Kidney capillary endothelial cell (primary cell): Measurements from ENCODE around the gene DDX20.
"Not testable (repeated sequence)": the region's sequence is repeated elsewhere in the genome, so short reads cannot be mapped to it uniquely, and the experiment has no call there.

Source experiments
- DNase-seq: peaks from one replicate; pipeline ENCODE4 v3.0.0-alpha.2; 2018; ENCODE audit warnings: low spot score

Gene DDX20

DNA sequence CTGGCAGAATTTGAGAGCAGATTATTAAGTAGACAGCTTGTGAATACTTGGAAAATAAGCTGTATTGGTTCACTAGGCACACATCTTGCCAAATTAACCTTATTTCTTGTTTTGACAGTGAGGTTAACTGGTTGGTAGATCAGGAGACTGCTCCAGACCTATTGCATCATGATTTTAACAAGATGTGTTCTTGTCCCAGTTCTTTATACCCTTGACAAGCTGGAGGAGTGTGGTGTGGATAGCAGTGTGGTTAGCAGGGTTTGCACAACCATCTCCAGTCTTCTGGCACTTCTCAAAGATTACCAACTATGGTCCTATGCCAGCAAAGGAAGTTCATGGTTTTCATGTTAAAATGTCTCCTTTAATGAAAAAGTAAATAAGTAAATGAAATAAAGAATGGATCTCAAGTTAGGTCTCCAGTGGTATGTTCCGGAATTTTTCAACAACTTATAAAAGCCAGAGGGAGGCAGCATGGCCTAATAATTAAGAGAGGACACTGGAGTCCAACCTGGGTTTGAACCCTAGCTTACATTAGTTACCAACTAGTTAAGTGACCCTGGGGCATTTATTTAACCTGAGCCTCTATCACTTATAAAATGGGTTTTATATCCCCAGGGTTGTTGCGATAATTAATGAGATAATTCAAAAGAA, 34.1 kb downstream of the DDX20 start:
- no peak for DNase-seq

DNA sequence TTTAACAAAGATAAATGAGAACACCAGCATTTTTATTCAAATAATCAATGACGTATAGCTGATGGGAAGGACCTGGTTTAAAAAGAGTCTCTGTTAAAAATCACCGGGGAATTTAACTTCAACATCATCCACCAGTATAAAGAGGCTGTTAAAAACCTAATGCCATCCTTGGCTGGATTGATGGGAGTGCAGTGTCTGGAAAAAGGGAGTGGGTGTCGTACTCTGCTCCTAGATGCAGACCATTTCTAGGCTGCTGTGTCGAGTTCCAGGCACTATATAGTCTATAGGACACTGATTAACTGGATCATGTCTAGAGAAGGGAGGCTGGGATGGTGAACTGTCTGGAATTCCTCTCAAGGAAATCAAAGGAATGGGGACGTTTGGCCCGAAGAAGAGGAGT, 36.1 kb downstream of the DDX20 start:
- no peak for DNase-seq

DNA sequence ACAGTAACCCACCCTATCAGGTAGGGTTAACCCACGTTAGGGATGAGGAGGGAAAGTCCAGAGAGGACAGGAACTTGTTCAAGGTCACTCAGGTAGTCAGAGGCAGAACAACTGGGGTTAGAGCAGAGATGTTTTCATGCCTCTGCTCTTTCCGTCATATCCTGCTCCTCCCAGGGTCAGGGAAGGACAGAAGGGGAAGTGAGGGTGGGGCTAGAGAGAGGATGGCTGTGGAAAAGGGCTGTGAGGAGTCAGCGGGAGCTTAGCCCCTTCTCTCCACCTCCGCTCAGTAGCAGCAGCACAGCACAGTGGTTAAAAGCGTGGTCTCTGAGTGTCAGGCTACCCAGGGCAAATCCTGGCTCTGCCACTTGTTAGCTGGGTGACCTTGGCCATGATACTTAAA, 36.5 kb downstream of the DDX20 start:
- no peak for DNase-seq

DNA sequence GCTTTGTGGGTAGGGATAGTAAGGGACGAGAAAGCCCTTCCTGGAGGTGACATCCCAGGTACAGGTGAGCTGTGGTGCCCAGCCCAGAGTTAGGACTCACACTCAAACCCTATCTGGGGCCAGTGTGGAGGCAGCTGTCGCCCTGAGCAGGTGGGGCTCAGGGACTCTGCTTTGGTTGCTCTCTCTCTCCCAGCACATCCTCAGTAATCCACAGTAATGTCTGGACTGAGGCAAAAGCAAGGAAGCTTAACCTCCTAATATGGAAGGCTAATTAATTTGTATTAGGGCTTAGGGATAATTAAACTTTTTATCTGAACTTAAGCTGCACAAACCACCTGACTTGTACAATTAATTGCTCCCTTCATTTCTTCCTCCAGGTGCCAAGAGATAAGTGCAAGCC, 38.2 kb downstream of the DDX20 start:
- no peak for DNase-seq

DNA sequence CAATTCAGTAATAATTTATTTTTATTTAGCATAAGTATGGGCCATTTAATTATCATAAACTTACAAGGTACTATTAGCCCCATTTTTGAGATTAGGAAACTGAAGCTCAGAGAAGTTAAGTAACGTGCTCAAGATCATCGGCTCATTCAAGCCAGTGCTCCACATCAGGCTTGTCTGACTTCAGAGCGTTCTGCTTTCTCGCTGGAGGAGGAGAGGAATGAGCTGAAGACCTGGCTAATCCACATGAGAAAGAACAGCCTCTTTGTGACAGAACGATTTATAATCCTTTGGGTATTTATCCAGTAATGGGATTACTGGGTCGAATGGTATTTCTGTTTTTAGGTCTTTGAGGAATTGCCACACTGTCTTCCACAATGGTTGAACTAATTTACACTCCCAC, 39.7 kb downstream of the DDX20 start:
- DNase-seq = no peak

DNA sequence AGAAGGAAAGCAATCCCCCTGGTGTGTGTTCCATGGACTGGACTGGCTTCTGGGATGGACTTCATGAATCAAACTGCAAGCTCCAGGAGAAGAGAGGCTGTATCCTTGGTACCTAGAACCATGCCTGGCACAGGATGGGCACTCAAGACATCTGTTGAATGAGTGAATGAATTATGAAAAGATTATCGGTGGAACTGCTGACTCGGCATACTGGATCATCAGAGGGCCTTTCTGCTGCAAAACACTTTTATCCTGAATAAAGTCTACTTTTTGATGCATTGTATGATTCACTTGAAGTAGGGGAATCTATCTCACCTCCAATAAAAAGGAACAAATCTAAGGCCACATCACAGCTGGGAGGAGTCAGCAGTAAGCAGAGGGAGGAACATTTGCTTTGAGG, 42.9 kb downstream of the DDX20 start:
- DNase-seq = no peak

DNA sequence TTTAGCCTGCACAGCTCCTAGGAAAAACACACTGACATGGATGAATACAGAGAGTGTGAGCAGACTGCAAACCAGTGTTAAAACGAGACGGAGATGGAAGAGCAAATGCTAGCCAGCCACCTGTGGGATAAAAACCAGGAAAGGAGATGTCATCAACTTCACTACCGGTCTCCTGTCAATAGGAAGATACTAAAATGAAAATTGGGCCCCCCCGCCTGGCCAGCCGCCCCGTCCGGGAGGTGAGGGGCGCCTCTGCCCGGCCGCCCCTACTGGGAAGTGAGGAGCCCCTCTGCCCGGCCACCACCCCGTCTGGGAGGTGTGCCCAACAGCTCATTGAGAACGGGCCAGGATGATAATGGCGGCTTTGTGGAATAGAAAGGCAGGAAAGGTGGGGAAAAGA, 44.0 kb downstream of the DDX20 start:
- not testable (repeated sequence) for DNase-seq

DNA sequence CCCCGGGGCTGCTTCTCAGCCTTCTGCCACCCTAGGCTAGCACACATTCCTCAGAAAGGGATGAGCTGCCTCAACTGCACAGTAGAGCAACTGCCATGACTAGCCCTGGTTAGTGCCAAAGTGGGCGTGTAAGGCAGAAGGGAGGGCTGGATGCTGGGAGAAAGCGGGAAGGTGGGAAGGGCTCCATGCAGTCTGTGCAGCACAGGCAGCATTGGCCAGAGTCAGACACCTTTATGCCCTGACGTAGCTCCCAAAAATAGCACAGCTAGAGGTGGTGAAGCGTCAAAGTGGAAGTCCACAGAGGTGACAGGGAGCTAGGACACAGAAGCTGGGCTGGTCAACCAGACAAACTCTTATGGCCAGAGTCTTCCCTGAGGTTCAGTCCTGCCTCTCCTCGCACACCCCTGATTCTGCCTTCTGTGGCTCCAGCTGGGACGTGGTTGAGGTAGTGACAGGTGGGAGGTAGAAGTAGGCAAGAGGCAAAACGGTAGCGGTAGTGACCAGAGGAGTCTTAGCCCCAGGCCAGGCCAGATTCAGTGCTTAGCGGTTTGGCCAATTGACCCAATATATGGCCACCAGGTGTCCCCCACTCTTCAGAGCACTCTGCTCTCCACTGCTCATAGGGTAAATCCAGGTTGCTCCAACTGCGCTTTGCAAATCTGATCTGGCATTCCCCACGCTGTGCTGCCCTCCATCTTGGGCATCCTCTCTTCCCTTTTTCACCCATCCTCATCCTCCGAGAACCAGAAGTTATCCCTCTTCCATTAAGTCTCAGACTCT, 45.6 kb downstream of the DDX20 start:
- no peak for DNase-seq

DNA sequence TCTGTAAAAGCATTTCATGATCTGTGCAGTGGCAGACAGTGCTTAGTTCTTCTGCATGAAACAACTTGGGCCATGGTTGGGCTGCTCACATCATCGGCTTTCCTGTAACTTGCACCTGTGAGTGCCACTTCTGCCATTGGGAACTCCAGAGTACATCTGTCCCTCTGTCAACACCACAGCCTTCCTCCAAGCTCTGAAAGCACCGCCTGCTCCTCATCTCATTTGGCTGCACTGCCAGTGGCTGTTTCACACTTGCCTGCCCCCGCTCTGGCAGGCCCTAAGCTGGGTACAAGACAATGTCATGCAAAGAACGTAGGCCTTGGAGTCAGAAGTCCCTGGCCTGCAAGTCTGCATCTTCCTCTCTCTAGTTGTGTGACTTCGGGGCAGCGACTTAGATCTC, 46.4 kb downstream of the DDX20 start:
- no peak for DNase-seq

DNA sequence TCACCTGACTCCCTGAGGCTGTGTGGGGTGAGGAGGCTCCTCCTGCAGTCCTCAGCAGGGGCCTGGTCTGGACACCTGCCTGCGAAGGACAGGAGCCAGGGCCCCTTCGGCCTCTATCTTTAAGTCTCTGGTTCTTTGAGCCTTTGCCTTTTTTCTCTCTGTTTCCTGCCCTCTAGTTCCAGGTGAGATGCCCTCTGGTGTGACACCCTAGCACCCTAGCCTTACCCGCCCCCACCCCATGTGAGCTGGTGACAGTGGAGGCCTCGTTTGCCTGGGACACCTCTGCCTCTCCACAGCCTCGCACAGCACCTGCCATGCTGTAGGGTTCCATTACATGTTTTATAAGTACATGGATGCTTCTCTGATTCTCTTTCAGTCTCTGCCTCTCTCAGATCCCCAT, 47.3 kb downstream of the DDX20 start:
- no peak for DNase-seq

DNA sequence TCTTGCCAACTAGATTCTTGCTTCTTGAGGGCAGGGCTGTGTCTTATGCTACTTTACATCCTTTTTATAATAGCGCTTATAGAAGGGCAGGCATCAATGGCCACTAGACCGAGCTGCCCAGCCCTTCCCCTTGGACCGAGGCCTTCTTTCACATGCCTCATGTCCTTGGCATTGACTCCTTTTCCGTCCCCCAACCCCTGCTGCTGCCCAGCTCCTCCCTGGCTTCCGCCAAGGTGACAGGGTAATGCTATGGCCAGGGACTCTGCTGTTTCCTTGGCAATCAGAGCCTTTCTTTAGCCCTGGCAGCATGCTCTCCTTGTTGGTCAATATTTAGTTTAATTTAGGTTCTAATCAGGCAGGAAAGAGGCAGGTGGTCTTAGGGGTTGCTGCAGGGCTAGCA, 48.2 kb downstream of the DDX20 start:
- DNase-seq = no peak

DNA sequence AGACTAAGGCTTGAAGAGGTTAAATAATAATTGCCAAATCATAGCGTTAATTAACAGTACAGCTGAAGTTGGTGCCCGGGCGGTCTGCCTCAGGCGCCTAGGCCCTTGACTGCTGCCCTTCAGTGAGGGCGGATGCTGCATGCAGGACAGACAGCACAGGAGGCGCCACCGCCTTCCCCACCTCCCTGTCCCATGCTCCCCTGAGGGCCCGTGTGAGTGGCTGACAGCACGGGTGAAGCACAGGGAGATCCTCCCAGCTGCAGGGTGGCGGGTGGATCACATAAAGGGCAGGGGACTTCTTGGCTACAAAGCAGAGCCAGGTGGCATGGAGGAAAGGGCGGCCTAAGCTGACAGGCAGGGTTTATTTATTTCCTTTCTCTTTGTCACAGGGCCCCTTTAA, 49.1 kb downstream of the DDX20 start:
- DNase-seq = no peak

DNA sequence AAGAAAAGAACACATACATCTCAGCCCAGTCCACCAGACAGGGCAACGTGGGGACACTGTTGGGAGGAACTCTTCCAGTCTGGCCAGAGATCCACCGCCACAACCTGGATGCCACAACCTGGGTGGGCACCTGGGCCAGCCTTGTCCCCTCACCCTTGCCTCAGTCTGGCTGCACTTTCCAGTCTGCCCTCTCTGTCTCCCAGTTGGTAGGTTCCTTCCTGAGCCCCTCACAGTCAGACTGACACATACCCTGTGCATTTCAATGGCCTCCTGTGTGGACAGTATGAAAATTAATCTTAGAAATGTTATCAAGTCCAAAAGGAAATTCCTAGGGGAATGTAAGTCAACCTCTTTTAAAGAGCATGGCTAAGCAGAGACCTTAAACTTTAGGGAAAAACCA, 49.5 kb downstream of the DDX20 start:
- no peak for DNase-seq

DNA sequence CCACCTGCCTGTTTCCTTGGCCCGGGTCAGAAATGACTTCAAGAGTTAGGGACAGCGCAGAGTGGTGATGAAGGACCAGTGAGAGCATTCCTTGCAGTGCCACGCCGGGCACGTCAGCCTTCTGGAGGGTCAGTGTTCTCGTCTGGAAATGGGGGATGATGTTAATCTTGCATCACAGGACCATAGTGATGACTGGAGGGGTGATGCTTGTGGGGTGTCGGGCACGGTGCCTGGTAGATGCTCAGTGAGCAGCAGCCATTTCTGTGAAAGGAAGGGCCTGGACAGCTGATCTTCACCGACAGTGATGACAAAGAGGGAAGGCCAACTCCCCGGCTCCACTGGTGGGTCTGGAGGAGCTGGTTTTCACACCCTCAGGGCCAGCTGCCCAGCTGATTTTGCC, 56.2 kb downstream of the DDX20 start:
- DNase-seq = no peak

DNA sequence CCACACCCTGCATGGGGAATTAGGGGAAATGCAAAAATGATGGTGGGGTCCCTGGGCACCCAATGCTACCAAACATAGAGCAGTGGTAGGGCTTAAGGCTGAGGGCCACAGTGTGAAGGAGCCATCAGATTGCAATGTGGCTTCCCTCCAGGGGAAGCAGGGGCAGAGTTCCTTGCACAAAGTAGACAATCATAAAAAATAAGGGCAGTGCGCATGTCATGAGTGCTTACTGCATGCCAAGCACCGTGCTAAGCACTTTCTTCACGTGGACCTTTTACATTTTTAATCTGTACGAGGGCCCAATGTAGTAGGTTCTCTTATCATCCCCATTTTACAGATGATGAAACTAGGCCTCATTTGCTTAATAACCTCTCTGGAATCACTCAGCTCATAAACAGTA, 56.6 kb downstream of the DDX20 start:
- no peak for DNase-seq

DNA sequence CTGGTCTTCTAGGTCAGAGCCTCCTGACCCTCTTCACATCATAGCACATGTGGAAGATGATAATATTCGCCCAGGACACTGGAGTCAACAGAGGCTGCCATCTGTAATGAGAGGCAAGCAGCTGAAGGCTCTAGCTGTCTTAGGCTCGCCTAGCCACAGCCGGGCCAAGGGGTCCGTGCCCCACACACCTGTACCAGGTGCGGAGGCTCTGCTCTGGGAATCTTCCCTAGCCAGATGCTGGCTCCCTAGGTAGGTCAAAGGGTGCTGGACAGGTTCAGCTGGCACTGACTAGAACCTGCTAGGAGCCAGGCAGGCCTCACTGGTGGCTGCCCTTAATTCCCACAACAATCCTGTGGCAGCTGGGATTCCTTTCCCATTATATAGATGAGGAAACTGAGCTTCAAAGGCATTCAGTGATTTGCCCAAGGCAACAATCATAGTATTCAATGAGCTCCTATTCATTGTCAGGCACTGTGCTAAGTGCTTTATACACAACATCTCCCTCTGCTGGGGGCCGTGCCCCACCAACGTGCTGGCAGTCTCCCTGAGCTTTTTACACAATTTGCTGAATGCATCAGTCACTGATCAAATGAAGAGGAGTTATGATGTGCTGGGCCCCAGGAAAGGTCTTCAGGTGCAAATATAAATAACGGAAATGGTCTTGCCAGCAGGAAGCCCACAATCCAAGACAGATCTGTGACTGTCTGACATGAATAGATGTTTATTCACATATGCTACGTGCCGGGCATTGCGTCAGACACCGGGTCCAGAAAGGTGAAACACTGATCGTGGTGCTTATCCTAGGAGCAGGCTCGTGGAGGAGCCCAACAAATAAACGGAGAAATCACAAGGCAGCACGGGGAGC, 58.0 kb downstream of the DDX20 start:
- no peak for DNase-seq

DNA sequence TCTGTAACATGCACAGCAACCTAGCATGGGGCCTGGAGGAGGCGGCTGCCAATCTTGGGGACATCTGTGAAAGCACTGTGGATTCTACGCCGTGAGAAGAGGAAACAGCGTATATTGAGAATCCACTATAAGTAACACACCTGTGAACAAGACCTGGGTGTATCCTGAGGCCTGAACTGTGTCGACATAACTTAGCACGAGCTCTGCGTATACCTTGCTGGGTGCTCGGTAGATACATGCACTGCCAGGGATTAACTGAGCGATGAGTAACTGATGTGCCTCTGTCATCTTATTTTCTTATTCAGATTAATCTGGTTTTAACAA, 58.6 kb downstream of the DDX20 start:
- no peak for DNase-seq

DNA sequence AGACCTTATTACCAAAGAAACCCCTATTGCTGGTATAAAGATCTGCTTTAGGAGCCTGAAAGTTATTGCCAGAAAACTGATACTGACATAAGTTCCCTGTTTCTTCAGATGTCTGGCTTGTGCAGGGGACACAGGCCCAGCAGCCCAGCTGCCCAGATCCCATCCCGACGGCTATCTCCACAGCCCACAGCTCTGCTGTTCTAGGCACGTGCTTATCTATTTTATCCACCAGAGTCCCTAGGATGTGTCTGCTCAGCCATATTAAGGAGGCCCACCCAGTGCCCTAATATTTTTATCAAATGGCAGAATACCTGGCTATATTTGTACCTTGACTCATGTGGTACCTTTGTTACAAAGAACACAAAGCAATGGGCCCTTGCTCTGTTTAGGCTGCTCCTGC, 58.9 kb downstream of the DDX20 start:
- no peak for DNase-seq
